D721Med (cell line): ENCODE results near the gene VPS26B.
"Not testable (repeated sequence)": the region's sequence is repeated elsewhere in the genome, so short reads cannot be mapped to it uniquely, and the experiment has no call there.

Source experiments
- DNase-seq: peaks from one replicate; pipeline ENCODE4 v3.0.0; 2011; ENCODE audit warnings: low spot score; ENCODE audit not compliant: insufficient read length
- FAIRE-seq: peaks from 2 replicates; lab custom pipeline; 2011; peaks lifted over from hg19 to GRCh38; lab: Jason Lieb, UNC
- TF ChIP-seq, protein P1 (sequence below): IDR thresholded peaks from 2 replicates; pipeline ENCODE4 v1.5.1; 2012; ENCODE audit warnings: mild to moderate bottlenecking, control low read depth; ENCODE audit not compliant: insufficient read depth; ENCODE audit errors: missing control alignments

The VPS26B gene

DNA sequence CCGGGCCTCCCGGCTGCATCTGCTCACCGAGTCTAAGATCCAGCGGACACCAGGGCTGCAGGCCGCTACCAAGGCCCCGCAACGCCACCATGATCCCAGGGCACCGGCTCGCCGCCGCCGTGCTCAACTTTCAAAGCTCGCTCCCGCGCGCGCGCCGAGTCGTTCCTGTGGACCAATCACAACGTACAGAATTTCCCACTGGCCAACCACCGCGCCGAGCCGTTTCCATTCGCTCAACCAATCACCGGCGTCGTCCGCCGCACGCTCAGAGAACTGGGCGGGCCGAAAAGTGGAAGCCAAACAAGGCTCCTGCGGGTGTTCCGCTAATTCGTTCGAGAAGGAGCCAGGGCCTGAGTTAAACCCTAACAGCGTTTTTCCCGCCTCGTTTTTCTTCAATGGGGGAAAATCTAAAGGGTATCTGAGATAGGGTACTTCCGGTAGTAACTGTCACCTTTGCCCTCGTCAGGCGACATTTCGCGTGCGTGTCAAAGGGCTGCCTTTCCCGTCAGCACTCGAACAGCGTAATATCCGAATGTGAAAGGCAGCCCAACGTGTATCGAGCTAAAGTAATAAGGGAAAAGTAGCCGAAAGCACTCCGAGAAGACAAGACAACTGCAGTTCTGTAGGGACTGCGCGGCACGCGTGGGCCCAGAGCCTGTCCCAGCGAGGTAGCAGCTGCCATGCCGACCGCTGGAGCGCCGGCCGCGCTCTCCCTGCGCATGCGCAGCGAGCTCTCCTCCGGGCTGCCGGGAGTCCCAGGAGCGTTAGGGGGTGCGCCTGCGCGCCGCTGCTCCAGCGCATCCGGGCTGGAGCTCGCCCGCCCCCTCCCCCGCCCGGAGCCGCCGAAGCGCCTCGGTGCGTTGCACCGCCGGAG lies at the start of gene VPS26B, which contains the start of gene NCAPD3:
VPS26B (plus strand) TSS at position 836 of the 874 bp plus-strand sequence. CDS start 452 bp downstream, outside the sequence.
NCAPD3 (minus strand) TSS at position 132 of the 874 bp plus-strand sequence; CDS start at position 91, 41 bp downstream.
- peak; percentile 59 for DNase-seq
- TF ChIP-seq, protein P1, sequence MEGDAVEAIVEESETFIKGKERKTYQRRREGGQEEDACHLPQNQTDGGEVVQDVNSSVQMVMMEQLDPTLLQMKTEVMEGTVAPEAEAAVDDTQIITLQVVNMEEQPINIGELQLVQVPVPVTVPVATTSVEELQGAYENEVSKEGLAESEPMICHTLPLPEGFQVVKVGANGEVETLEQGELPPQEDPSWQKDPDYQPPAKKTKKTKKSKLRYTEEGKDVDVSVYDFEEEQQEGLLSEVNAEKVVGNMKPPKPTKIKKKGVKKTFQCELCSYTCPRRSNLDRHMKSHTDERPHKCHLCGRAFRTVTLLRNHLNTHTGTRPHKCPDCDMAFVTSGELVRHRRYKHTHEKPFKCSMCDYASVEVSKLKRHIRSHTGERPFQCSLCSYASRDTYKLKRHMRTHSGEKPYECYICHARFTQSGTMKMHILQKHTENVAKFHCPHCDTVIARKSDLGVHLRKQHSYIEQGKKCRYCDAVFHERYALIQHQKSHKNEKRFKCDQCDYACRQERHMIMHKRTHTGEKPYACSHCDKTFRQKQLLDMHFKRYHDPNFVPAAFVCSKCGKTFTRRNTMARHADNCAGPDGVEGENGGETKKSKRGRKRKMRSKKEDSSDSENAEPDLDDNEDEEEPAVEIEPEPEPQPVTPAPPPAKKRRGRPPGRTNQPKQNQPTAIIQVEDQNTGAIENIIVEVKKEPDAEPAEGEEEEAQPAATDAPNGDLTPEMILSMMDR: no peak
- FAIRE-seq: no peak

DNA sequence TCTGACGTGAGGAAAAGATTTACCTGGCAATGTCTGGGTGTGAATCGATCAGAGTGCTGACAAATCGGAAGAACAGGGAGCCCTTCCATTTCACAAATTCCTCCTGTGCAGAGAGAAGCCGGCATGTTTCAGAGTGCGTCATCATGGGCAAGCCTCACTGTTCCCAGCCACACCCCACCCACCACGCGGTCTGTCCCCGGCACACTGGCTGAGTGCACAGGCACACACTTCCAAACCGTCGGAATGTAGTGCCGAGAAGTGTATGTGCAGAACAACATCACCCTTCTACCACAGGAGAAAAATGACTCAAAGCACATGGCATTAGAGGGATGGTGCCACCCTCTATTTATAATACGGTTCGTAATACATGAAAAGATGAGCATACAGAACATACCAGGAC lies 48.2 kb upstream of the VPS26B start:
- no peak for FAIRE-seq
- TF ChIP-seq, protein P1: no peak
- DNase-seq: no peak

DNA sequence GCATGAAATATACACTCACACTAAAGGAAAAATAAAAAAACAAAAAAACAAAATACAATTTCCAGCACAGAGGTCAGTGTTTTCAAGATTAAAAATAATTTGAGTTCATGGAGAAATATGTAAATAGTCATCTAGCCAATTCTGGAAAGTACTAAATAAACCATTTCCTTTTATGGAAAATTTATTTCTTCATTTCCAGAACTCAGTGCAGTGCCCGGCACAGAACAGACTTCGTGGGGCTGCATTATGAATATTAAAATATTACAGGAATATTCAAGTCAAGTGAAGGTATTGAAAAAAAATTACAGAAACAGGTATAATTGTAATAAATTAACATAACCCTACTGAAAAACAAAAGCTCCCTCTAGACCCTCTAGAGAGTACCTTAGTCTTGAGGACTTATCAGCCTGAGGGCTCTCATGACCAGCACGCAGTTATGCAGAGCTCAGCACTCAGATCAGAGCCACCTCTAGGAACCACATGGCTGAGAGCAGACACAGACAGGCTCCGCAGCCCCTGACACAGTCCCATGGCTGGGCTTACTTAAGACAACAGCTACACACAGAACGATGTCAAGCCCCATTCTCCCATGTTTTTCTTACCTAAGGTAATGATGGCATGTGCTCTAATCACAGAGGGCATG lies 46.3 kb upstream of the VPS26B start:
- TF ChIP-seq, protein P1: no peak
- DNase-seq (no peak), FAIRE-seq (no peak)

DNA sequence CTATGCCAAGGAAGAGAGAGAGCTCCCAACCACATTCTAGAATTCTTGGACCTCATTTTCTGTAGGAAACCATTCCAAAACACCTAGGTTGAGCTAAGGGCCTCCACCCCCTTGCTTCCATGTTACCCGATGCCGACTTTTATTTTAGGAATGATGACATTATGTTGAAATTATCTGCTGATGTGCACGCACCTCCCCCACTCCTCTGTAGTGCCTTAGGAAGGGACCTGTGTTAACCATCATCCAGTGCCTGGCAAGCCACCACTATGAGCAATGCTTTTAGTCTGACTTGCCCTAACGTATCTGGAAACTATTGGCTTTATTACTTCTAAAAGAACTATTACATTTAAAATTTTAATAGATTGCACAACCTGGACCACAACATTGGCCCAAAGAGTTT lies 42.8 kb upstream of the VPS26B start:
- DNase-seq (no peak), FAIRE-seq (no peak)
- TF ChIP-seq, protein P1: no peak

DNA sequence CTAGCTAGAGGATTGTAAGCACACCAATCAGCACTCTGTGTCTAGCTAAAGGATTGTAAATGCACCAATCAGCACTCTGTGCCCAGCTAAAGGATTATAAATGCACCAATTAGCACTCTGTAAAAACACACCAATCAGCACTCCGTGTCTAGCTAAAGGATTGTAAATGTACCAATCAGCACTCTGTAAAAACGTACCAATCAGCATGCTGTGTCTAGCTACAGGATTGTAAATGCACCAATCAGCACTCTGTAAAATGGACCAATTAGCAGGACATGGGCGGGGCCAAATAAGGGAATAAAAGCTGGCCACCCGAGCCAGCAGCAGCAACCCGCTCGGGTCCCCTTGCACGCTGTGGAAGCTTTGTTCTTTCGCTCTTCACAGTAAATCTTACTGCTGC lies 36.4 kb upstream of the VPS26B start:
- not testable (repeated sequence) for DNase-seq, FAIRE-seq

DNA sequence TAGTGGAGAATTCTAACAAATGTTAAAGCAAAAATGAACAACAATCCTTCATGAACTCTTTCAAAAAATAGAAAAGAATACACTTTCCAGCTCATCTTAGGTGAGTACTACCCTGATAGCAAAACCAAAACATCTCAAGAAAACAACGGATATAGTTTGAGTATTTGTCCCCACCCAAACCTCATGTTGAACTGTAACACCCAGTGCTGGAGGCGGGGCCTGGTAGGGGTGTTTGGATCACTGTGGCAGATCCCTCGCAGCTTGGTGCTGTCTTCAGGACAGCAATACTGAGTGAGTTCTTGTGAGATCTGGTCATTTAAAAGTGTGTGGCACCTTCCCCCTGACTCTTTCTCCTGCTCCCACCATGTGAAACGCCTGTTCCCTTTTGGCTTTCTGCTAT lies 27.7 kb upstream of the VPS26B start:
- FAIRE-seq: no peak
- TF ChIP-seq, protein P1: no peak

DNA sequence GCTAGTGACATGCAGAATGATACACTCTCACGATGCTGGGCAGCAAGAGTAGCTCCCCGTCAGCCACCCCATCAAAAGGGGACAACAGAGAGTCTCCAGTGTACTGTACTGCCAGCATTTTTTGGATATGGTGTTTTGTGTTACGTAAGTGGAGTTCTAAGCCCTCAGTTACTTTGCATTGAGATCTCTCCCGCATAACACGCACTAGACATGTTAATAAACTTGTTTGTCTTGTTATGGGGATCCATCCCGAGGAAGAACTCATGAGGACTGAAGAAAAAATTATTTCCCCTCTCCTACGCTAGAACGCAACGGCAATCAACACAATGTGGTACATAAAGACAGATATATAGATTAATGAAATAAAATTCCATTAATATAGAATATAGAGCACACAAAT lies 24.9 kb upstream of the VPS26B start:
- TF ChIP-seq, protein P1: no peak
- DNase-seq (no peak), FAIRE-seq (peak; percentile 6)

More for the DNA sequence above, 27.7 kb upstream of the VPS26B start:
- no peak for DNase-seq
